GM18519 (cell line): Measurements from ENCODE around the gene HOXB1.
"Not testable (repeated sequence)": the region's sequence is repeated elsewhere in the genome, so short reads cannot be mapped to it uniquely, and the experiment has no call there.

Experiments
- ATAC-seq: cut with Tn5 transposase; IDR thresholded peaks from one replicate; pipeline ENCODE4 v1.9.1; 2021; ENCODE audit warnings: mild to moderate bottlenecking, moderate library complexity; ENCODE audit not compliant: unreplicated experiment, low FRiP score

HOXB1 gene

DNA sequence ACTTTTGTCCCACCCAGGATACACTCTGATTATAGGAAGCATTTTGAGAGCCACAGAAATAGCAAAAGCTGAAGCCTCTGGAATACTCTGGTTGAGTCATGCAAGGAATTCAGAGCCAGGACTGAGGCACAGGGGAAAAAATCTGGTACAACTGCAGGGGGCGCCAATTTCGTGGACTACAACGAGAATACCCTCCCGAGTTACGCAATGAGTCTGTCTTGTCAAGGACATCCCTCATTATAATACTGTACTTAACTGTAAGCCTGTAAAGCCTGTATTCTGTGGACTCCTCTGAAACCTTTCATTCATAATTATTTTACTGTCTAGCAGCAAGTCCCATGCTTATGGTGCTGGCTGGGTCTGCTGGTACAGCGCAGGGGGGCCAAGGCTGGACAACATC, 7.8 kb downstream of the HOXB1 start:
- ATAC-seq = no peak

DNA sequence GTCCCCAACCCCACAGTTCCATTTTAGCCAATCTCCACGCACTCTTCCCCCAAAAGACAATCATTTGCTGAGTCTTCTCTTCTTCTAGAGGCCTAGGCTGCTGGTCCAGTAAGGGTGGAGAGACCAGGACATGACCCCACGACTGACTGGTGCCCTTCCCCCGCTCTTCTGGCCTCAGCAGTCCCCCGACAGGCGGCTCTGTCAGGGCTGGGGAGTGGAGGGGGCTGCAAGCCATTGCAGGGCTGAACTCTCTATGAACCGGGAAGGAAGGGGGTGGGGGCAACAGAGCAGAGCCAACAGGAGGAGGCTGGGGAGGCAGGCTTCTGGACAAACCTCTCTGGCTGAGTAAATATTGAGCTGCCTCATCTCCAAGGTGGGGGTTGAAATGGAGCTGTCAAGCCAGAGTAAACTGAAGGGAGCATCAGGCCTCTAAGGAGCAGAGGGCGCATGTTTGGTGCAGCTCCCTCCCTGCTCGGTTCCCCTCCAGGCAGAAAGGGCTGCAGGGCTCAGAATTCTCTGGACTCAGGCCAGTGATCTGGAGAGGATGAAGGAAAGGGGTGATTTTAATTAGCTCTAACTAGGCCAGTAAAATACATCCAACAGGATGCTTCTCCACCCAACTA, 8.7 kb downstream of the HOXB1 start:
- ATAC-seq = no peak

DNA sequence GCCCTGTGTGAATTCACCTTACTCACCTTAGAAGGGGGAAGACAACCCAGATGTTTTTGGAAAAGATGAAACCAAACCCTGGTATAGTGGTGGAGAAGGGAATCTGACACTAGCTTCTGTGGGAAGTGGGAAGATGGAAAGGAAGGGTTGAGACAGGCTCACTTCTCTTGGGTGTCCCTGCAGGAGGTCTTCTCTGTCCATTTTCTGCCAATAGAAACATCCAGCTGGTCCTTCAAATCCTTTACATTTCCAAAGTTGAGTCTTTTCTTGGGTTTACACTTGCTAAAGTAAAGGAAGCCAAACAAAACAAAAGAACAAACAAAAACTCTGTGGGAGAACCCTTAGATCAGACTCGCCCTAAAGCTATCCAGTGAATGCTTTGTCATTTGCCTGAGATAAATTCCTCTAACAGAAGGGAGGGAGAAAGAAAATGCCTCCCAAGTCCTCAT, 10.2 kb downstream of the HOXB1 start:
- ATAC-seq = no peak

DNA sequence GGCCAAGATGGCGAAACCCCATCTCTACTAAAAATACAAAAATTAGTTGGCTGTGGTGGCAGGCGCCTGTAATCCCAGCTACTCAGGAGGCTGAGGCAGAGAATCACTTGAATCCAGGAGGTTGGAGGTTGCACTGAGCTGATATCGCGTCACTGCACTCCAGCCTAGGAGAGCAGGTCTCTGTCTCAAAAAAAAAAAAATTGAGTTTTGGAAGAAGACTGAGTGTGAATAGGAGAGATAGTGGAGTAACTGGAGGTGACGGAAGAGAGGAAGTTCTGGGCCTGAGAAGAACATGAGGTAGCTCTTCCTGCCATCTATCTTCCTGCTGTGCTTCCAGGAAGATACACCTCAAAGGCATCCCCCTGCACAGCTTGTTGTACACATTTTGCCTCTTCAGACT, 11.4 kb downstream of the HOXB1 start:
- no peak for ATAC-seq

DNA sequence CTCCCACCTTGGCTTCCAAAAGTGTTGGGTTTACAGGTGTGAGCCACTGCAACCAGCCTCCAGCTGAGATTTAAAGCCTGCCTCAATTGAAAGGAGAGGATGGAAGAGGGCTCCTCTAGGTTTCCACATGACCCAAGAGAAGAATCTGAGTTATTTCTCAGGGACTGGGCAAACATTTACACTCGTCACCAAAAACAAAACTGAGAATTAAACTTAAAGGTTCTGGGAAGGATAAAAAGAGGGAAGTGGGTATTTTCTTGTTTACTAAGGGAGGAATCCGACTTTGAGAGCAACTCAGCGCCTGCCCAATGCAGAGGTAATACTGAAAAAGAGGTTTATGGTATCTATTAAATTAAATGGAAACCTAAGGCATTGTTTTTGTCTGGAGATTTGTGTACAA, 13.3 kb downstream of the HOXB1 start:
- no peak for ATAC-seq

DNA sequence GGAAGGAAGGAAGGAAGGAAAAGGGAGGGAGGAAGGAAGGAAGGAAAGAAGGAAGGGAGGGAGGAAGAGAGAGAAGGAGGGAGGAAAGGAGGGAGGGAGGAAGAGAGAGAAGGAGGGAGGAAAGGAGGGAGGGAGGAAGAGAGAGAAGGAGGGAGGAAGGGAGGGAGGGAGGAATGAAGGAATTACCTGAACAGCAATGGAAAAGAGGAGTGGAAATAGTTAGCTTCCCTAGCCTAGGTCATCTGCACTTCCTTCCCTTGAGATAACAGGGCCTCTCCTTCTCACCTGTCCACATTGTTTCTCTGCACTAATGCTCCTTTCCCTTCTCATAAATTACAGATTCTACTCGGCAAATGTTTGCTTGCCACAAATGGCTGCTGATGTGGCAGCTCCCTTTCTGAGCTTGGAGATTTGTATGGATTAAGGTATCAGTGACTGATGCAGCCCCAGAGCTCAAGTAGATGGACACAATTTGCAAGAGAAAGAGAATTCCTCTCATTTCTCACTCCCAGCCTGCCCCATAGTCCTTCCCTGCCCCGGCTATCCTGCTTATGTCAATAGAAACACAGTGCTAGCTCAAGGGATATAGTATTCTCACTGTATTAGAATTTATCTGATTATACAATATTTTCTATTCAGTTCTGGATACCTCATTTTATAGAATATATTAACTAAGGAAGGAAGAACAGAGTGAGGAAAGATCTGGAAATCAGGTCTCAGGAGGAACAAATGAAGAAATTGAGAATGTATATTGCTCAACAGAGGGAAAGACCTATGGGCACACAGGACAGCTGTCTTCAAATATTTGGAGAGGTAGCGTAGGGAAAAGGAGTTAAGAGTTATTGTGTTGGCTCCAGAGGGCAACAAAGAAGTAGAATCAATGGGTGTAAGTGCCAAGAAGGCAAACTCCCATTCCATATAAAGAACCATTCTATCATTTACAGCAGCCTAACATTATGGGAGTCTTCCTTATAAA, 14.6 kb downstream of the HOXB1 start:
- no peak for ATAC-seq

DNA sequence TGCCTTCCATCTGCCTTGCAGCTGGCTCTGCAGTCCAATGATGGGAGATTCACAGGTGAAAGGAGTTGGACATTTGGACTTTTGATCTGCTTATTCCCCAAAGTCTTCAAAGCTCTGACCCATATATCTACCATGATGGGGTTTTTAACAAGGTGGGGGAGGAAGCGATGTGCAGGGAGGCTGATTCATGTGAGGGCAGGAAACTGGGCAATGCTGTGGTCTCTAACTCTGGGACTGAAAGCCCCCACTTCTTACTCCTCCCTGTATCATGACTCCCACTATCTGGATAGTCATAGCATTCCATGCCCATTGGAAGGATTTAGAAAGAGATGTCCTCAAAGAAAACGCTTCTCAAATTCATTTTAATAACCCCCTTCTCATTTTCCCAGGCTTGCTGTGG, 16.3 kb downstream of the HOXB1 start:
- no peak for ATAC-seq

DNA sequence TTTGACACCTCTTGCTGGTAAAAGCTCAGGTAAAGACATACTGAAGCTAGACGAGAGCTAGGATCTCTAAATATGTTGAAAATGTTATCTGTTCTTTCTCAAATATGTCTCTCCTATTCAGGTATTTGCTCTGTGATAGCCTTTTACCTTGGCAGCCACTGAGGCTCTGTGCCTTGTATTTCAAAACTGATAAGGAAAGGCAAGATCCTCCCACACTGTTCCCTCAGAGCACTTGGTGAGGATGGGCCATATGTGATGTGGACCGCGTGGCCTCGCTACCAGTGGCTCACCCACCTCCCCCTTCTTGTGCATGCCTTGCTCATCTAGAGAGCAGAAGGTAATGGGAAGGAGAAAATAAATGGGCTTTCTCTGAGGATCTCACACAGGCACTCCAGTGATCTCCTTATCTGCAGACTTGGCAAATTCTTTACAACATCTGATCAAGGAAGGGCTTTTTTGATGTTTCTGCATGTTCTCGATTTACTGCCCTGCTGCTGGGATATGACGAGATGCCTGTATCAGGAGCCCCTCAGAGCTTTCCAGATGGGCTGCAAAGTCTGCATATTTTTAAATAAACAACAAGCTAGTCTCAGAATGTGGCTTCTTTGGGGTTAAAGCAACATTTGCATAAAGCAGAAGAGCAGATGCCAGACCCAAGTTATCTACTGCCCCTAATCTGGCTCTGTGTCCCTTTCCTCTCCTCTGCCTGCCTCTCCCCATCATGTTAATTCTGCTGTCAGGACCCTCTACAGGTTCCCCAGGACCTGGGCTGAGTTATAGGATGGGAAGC, 16.9 kb downstream of the HOXB1 start:
- no peak for ATAC-seq

DNA sequence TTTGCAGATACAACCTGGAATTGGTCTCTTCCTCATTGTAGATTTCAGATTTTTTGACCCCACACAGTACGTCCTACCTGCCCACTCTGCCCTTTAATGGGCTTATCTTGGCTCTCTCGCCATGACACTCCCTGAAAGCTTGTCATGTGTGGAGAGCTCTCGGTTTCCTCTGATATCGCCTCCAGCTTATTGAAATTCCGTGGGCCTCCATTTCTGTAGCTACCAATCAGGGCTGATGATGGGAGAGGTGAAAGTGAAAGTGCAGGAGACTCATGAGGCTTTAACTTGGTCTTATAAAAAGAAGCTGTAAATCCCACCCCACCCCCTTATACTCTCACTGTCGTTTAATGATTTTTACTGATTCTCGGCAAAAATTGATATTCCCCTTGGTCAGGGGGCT, 17.7 kb downstream of the HOXB1 start:
- ATAC-seq = no peak

DNA sequence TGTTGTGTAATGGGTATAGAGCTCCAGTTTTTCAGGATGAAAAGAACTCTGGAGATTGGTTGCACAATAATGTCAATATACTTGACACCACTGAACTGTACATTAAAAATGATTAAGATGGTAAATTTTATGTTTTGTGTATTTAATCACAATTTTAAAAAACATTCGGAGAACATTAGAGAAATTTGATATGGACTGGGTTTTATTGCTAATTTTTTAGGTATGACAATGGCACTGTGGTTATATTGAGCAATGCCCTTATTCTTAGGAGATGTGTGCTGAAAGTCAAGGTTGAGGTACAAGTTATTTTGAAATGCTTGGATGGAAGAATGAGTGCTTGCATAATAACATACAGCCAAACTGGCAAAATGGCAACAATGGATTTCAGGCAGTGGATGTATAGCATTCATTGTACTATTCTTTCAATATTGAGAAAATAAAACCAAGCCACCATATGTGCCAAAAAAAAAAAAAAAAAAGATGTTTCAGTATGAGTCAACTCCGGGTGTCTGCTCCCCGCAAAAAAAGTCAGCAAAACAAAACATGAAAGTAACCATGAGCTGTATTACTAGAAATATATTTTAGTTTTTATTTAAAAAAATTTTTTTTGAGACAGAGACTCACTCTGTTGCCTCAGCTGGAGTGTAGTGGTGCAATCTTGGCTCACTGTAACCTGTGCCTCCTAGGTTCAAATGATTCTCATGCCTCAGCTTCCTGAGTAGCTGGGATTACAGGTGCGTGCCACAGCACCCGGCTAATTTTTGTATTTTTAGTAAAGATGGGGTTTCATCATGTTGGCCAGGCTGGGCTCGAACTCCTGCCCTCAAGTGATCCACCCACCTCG, 19.8 kb downstream of the HOXB1 start:
- ATAC-seq = no peak

DNA sequence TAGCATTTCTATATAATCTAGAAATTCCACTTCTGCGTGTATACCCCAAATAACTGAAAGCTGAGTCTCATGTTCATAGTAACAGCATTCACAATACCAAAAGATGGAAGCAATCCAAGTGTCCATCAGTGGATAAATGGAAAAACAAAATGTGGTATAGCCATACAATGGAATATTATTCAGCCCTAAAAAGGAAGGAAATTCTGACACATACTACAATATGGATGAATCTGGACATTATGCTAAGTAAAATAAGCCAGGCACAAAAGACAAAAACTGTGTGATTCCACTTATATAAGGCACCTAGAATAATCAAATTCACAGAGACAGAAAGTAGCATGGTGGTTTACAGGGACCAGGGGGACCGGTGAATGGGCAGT, 20.4 kb downstream of the HOXB1 start:
- no peak for ATAC-seq

DNA sequence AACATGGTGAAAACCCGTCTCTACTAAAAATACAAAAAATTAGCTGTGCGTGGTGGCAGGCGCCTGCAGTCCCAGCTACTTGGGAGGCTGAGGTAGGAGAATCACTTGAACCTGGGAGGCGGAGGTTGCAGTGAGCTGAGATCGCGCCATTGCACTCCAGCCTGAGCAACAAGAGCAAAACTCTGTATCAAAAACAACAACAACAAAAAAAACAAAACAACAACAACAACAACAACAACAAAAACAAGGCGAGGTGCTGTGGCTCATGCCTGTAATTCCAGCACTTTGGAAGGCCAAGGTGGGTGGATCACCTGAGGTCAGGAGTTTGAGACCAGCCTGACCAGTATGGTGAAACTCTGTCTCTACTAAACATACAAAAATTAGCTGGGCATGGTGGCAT, 21.1 kb downstream of the HOXB1 start:
- not testable (repeated sequence) for ATAC-seq

DNA sequence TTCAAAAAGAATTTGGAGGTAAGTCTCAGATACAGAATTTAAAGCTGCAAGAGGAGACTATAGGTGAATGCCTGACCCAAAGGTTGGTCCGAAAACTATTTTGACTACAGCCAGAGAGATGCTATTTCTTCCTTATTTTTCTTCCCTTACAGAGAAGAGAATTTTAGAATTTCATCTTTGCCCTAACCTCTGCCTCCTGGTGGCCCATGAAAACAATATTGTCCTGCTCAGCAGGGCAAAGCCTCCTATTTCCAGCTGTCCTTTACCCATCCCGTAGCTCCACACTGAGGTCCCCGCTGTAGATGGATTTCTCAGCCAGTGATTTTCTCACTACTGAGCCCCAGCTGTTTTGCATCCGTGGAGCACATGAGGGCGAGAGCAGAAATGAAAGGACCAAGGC, 24.6 kb downstream of the HOXB1 start:
- no peak for ATAC-seq

DNA sequence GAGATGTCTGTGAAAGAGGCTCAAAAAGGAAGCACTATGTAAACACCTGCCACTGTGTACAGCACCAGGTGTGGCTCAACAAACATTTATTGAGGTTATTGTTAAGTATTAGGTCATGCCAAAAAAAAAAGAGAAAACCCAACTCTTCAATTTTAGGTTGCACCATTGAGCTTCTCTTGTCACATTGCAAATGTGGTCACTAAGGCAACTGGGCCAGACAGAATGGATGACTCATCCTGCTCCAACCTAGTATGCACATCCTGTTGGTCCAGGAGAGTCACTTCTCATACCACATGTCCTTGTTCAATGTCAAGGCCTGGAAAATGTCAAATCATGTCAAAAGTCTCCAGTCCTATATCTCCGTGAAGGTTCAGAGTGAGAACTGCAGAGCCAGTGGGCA, 25.0 kb downstream of the HOXB1 start:
- ATAC-seq = peak; percentile 74

DNA sequence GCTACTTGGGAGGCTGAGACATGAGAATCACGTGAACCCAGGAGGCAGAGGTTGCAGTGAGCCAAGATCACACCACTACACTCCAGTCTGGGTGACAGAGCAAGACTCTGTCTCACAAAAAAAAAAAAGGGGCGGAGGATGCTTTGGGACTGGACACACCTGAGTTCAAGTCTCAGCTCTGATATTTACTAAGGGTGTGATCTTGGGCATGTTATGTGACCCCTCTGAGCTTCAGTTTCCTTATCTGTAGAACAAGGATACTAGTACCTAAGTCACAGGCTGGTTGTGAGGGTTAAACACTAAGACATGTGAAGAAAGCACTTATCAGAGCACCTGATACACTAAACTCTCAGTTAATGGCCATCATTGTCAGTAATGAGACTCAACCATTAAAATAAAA, 25.9 kb downstream of the HOXB1 start:
- ATAC-seq = no peak

DNA sequence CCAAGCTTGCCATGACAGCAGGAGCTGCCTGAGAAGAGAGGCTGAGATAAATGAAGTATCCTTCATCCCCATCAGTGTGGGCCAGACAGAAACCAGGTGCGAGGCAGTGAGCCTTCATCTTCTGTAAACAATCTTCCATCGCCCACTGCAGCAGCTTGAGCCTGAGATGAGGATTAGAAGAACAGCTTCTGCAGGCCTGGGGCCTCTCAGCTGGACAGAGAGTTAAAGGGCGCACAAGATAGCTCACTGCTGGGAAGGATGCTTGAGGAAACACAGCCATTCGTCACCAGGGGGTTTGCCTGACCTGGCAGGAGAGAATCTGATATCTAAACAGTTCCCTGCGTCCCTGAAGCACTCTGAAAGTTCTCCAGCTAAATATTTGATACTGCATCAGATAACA, 27.1 kb downstream of the HOXB1 start:
- no peak for ATAC-seq

DNA sequence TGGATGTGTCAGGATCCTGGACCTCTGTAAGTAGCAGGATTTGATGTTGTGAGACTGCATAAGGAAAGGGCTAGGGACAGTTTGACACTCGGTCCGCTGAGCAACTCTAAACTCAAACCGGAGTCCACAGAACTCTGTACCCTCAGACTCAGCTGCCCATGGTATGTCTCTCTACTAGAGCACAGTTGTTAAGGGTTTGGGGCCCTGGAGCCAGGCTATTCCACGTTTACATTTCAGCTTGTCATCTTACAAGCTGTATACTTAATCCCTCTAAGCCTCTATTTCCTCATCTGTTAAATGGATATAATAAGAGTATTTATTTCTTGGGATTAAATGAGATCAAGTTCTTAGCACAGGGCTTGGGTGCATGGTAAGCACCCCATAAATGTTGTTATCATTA, 27.9 kb downstream of the HOXB1 start:
- no peak for ATAC-seq

DNA sequence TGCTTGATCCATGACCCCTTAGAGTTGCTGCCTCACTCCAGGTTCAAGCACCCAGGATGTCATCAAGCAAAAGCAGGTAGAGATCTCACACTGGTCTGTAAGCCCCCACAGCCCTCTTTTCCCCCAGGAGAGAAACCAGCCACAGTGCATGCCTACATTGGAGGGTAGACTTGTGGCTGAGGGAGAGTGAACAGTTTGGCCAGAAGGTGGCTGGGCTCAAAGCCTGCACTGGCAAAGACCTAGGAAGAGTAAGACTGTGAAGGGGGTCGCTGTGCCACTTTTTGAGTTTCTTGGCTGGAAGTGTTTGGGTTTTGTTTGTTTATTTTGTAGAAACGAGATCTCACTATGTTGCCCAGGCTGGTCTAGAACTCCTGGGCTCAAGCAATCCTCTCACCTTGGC, 28.5 kb downstream of the HOXB1 start:
- ATAC-seq = no peak

DNA sequence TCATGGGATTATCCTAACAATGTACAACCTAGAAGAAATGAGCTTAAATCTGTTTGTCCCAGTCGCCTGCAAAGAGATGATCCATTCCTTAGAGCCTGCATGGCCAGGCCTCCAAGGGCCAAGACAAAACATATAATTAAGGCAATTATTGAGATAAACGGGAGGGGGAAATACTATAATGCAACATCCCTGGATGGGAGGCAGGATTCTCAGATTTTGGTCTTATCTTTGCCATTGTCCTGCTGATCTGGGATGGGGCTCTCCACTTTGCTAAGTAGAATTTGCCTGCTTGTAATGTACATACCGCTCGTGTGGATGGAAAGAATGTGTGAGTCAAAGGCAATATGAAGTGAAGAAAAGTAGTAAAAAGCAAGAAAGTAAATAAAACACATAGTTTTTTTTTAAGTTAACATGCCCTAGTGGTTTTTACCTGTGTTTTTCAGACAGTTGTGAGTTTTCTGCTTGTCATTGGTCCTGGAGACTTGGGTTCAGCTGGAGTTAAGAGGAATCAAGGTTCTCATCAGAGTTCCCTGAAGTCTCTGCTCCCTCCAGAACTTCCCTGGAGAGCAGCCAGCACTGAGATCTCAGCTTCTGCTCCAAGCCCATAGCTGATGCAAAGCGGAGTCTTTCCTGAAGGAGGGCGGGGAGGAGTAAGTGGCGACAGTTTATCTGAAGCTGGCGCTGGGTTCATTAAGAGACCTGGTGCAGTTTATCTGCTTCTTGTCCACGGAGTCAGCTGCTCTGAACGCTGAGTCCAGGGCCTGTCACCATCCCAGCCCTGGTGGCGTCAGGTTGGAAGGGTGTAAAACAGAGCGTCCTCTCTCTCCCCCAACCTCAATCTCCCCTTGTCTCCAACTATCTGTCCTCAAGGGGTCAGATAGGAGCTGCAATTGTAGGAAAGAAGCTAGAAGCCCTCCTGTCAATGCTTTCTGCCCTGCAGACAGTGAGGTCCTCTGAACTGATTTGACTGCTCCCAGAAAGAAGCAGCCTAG, 30.1 kb downstream of the HOXB1 start:
- no peak for ATAC-seq
